ENCODE data around the gene CACNA1C. TPM values are rescaled to one million over a fixed set of nuclear protein-coding genes. Genes with fewer than 3 reads are reported as not detected.

Gene CACNA1C
- total RNA-seq, 4 donors from 2014 or later: 44.1 to 104 (median 49.4) TPM

GRCh38 chr12:2406903-2407302 is 354.1 kb downstream of the CACNA1C start:
- no peak for DNase-seq (ENCODE audit: extremely low spot score)
- no peak overlapping the region for H3K27ac ChIP-seq (replicated peaks in 1 of 4)
- no peak for TF ChIP-seq CTCF (IDR thresholded peaks at IDR 0.05)
- 100% methylated on average over 2 of the region's 10 CpGs for WGBS
- H3K36me3 ChIP-seq: no peaks in the 10 kb centered on the region
- intact Hi-C loops (cut with DNase I): no loop called here
- H3K9me3 ChIP-seq: no peaks in the 10 kb centered on the region
- H3K27me3 ChIP-seq: no peaks in the 10 kb centered on the region
- peaks cover 8 to 36% (median 20%) of the 10 kb centered on the region in 4 donors for H3K4me1 ChIP-seq
- H3K4me3 ChIP-seq: no peak overlapping the region

- H3K36me3 ChIP-seq: no peaks in the 10 kb centered on the region
- no peak overlapping the region for H3K27ac ChIP-seq (replicated peaks in 1 of 4)
- no peaks in the 10 kb centered on the region for H3K9me3 ChIP-seq
- DNase-seq (ENCODE audit: extremely low spot score): no peak
- WGBS: 74% methylated on average over 3 of the region's 3 CpGs
- H3K4me3 ChIP-seq: no peak overlapping the region
- H3K27me3 ChIP-seq: no peaks in the 10 kb centered on the region
- intact Hi-C loops (cut with DNase I): no loop called here
- peaks cover 0 to 33% (median 14%) of the 10 kb centered on the region in 4 donors for H3K4me1 ChIP-seq
- no peak for TF ChIP-seq EP300 (IDR thresholded peaks at IDR 0.05)
- no peak for TF ChIP-seq CTCF (IDR thresholded peaks at IDR 0.05)
- no peak for TF ChIP-seq POLR2A (IDR thresholded peaks at IDR 0.05; ENCODE audit: low read depth)
- no peak for TF ChIP-seq POLR2AphosphoS5 (IDR thresholded peaks at IDR 0.05)
Observed at GRCh38 chr12:2408262-2408661, 355.5 kb downstream of the CACNA1C start.

- Histone ChIP-seq H3K9me3 (no peaks in the 10 kb centered on the region), H3K27ac (replicated peaks in 1 of 4) (no peak overlapping the region), H3K36me3 (no peaks in the 10 kb centered on the region), H3K27me3 (no peaks in the 10 kb centered on the region), H3K4me3 (no peak overlapping the region), H3K4me1 (peaks cover 0 to 39% (median 20%) of the 10 kb centered on the region in 4 donors)
- WGBS: 86% methylated on average over 21 of the region's 21 CpGs
- no peak for DNase-seq (ENCODE audit: extremely low spot score)
- no peak for TF ChIP-seq EP300 (IDR thresholded peaks at IDR 0.05)
- no peak for TF ChIP-seq POLR2AphosphoS5 (IDR thresholded peaks at IDR 0.05)
- TF ChIP-seq CTCF (IDR thresholded peaks at IDR 0.05): no peak
- no peak for TF ChIP-seq POLR2A (IDR thresholded peaks at IDR 0.05; ENCODE audit: low read depth)
- intact Hi-C loops (cut with DNase I): no loop called here
Observed at GRCh38 chr12:2409656-2410265, 357.0 kb downstream of the CACNA1C start.

DNA sequence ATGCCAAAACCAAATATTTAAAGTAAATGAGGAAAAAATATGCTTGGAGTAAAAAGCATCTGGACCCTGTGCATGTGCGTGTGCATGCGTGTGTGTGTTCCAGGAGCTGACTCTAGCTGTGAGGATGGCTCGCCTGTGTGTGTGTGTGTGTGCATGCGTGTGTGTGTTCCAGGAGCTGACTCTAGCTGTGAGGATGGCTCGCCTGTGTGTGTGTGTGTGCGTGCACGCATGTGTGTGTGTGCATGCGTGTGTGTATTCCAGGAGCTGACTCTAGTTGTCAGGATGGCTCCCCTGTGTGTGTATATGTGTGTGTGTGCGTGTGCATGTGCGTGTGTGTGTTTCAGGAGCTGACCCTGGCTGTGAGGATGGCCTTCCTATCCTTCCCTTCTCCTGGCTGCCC is 357.7 kb downstream of the CACNA1C start:
- DNase-seq (ENCODE audit: extremely low spot score): no peak
- no peaks in the 10 kb centered on the region for H3K36me3 ChIP-seq
- intact Hi-C loops (cut with DNase I): no loop called here
- H3K4me1 ChIP-seq: peaks cover 0 to 47% (median 21%) of the 10 kb centered on the region in 4 donors
- H3K9me3 ChIP-seq: no peaks in the 10 kb centered on the region
- H3K27me3 ChIP-seq: no peaks in the 10 kb centered on the region
- TF ChIP-seq POLR2AphosphoS5 (IDR thresholded peaks at IDR 0.05) (no peak), CTCF (IDR thresholded peaks at IDR 0.05) (no peak), EP300 (IDR thresholded peaks at IDR 0.05) (no peak), POLR2A (IDR thresholded peaks at IDR 0.05; ENCODE audit: low read depth) (no peak)
- WGBS: 89% methylated on average over 8 of the region's 10 CpGs
- H3K27ac ChIP-seq (replicated peaks in 1 of 4): no peak overlapping the region
- no peak overlapping the region for H3K4me3 ChIP-seq

DNA sequence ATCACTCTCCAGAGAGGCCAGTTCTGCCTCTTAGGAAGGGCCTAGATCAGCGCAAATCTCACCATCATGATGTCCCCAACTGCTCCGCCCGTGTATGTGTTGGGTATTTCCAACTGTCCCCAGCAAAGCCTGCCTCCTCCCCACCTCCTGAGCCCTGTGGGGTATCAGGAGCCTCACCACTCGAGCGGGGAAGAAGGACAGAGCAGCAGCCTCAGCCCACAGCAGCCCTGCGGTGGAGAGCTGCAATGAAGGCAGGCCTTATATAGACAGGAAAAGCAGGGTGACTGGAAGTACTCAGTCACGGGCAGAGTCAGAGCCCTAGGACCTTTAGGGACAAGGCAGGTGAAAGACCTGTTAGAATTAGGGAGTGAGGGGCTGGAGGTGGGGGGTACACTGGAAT is 358.2 kb downstream of the CACNA1C start:
- peaks cover 0 to 50% (median 21%) of the 10 kb centered on the region in 4 donors for H3K4me1 ChIP-seq
- no peaks in the 10 kb centered on the region for H3K36me3 ChIP-seq
- 81% methylated on average over 5 of the region's 7 CpGs for WGBS
- TF ChIP-seq EP300 (IDR thresholded peaks at IDR 0.05) (no peak), POLR2A (IDR thresholded peaks at IDR 0.05; ENCODE audit: low read depth) (no peak), POLR2AphosphoS5 (IDR thresholded peaks at IDR 0.05) (no peak), CTCF (IDR thresholded peaks at IDR 0.05) (no peak)
- intact Hi-C loops (cut with DNase I): no loop called here
- no peaks in the 10 kb centered on the region for H3K9me3 ChIP-seq
- no peak overlapping the region for H3K4me3 ChIP-seq
- no peaks in the 10 kb centered on the region for H3K27me3 ChIP-seq
- H3K27ac ChIP-seq (replicated peaks in 1 of 4): no peak overlapping the region
- DNase-seq (ENCODE audit: extremely low spot score): no peak
